Neural cell (in vitro differentiated cells): ENCODE results near the gene CASP2. TPM values are rescaled to one million over a fixed set of nuclear protein-coding genes. Genes with fewer than 3 reads are reported as not detected.

Experiments
- H2AFZ ChIP-seq: fragments of 200-600, 300-800 bp; sonication (generic), shearing (Covaris generic); 2 replicates; pipeline ENCODE4 v1.6.0; 2014; ENCODE audit warnings: low read depth, mild to moderate bottlenecking, antibody characterized with exemption, low read length, moderate library complexity
- H3F3A ChIP-seq: fragments of 200-600 bp; shearing (Covaris generic); 2 replicates; pipeline ENCODE4 v1.6.1; 2016; ENCODE audit warnings: mild to moderate bottlenecking, moderate library complexity, mixed read lengths, antibody characterized with exemption, low read length; ENCODE audit not compliant: insufficient read depth, poor library complexity, severe bottlenecking
- H3K27ac ChIP-seq: fragments of 200-600, 300-800 bp; sonication (generic), shearing (Covaris generic); 2 replicates; pipeline ENCODE4 v1.5.1; 2014; ENCODE audit warnings: mild to moderate bottlenecking, low read length, moderate library complexity
- H3K27me3 ChIP-seq: fragments of 300-800, 200-600 bp; sonication (generic), shearing (Covaris generic); 2 replicates; pipeline ENCODE4 v1.6.0; 2014; ENCODE audit warnings: mild to moderate bottlenecking, low read depth, low read length, moderate library complexity; ENCODE audit not compliant: insufficient read depth
- H3K36me3 ChIP-seq: fragments of 300-800, 200-600 bp; sonication (generic), shearing (Covaris generic); 2 replicates; pipeline ENCODE4 v1.5.1; 2014; ENCODE audit warnings: mild to moderate bottlenecking, antibody characterized with exemption, low read length, moderate library complexity; ENCODE audit not compliant: insufficient read depth
- H3K4me2 ChIP-seq: fragments of 300-800, 200-600 bp; sonication (generic), shearing (Covaris generic); 2 replicates; pipeline ENCODE4 v1.6.0; 2014; ENCODE audit warnings: mild to moderate bottlenecking, low read length
- H3K4me3 ChIP-seq: fragments of 300-800, 200-600 bp; sonication (generic), shearing (Covaris generic); 2 replicates; pipeline ENCODE4 v1.5.1; 2014; ENCODE audit warnings: mild to moderate bottlenecking, low read length, moderate library complexity
- H3K79me2 ChIP-seq: fragments of 200-600 bp; shearing (Covaris generic); replicated peaks from 2 replicates; pipeline ENCODE4 v1.6.0; 2014; ENCODE audit warnings: mild to moderate bottlenecking, low read length, moderate library complexity; ENCODE audit not compliant: insufficient read depth
- H3K9ac ChIP-seq: fragments of 300-800, 200-600 bp; sonication (generic), shearing (Covaris generic); 2 replicates; pipeline ENCODE4 v1.6.1; 2016; ENCODE audit warnings: mild to moderate bottlenecking, low read length, mixed read lengths
- H3K9me2 ChIP-seq: fragments of 200-600 bp; shearing (Covaris generic); 2 replicates; pipeline ENCODE4 v1.6.1; 2016; ENCODE audit warnings: mild to moderate bottlenecking, low read length, mixed read lengths; ENCODE audit not compliant: insufficient read depth
- H3K9me3 ChIP-seq: fragments of 200-600, 300-800 bp; sonication (generic), shearing (Covaris generic); 2 replicates; pipeline ENCODE4 v1.6.1; 2016; ENCODE audit warnings: mild to moderate bottlenecking, mixed run types, low read length, moderate library complexity, mixed read lengths
- H4K20me1 ChIP-seq: fragments of 200-600 bp; shearing (Covaris generic); 2 replicates; pipeline ENCODE4 v1.6.1; 2016; ENCODE audit warnings: mild to moderate bottlenecking, mixed run types; ENCODE audit not compliant: insufficient read depth
- EP300 ChIP-seq: fragments of 450-650 bp; conservative IDR thresholded peaks from 2 replicates; pipeline ENCODE4 v1.6.1; 2014; ENCODE audit warnings: antibody characterized with exemption, mild to moderate bottlenecking, moderate library complexity; ENCODE audit not compliant: poor library complexity, severe bottlenecking
- EZH2 ChIP-seq: fragments of 200-600, 300-800 bp; shearing (Covaris generic), sonication (generic); IDR thresholded peaks from 2 replicates; pipeline ENCODE4 v1.6.1; 2014; ENCODE audit warnings: antibody characterized with exemption, low read length, borderline replicate concordance, mild to moderate bottlenecking; ENCODE audit not compliant: insufficient read depth, poor library complexity, severe bottlenecking
- MXI1 ChIP-seq: fragments of 450-650 bp; conservative IDR thresholded peaks from 2 replicates; pipeline ENCODE4 v1.6.1; 2014; ENCODE audit warnings: antibody characterized with exemption, mild to moderate bottlenecking; ENCODE audit not compliant: poor library complexity, severe bottlenecking
- POLR2AphosphoS5 ChIP-seq: IDR thresholded peaks from 2 replicates; pipeline ENCODE4 v1.6.1; 2012
- RAD21 ChIP-seq: fragments of 450-650 bp; conservative IDR thresholded peaks from 2 replicates; pipeline ENCODE4 v1.6.1; 2014; ENCODE audit warnings: antibody characterized with exemption, mild to moderate bottlenecking, moderate library complexity
- SMC3 ChIP-seq: fragments of 450-650 bp; conservative IDR thresholded peaks from 2 replicates; pipeline ENCODE4 v1.6.1; 2014; ENCODE audit warnings: antibody characterized with exemption, mild to moderate bottlenecking, moderate library complexity; ENCODE audit not compliant: poor library complexity
- TAF1 ChIP-seq: IDR thresholded peaks from 2 replicates; pipeline ENCODE4 v1.6.1; 2012; ENCODE audit warnings: low read depth
- polyA plus RNA-seq: library from polyadenylated mRNA; depleted of rRNA; stranded (reverse); fragments of >200 nt; gene quantifications from 2 replicates; pipeline ENCODE4 v1.2.3, GENCODE V29; 2014
- TF ChIP-seq, protein P1 (sequence below): IDR thresholded peaks from 2 replicates; pipeline ENCODE4 v1.6.1; 2012; ENCODE audit warnings: borderline replicate concordance
- TF ChIP-seq, protein P2 (sequence below): fragments of 450-650 bp; IDR thresholded peaks from 2 replicates; pipeline ENCODE4 v1.5.1; 2014; ENCODE audit warnings: antibody characterized with exemption, mild to moderate bottlenecking, moderate library complexity; ENCODE audit not compliant: poor library complexity, severe bottlenecking

Gene CASP2
- polyA plus RNA-seq, 1 donor from 2014 or later, result 9.0 TPM

DNA sequence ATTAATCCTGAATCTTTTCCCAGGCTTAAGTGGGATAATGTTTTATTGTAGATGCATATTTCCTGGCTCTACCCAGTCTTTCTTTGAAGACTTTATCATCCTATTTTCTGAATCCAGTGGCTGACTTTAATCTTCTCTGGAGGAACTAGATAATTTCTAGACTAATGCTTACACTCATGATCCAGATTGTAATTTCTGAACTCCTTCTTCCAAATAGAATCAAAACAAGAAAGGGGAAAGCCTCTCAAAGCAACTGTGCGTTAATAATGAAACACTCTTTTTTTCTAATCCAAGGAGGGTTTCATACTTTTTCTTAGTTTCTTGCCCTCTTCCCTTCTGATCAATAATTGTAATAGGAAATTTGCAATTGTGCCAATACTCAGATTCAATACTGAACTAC is 16.9 kb upstream of the CASP2 start:
- Histone ChIP-seq H3K9me3 (no peaks in the 10 kb centered on the region), H3K79me2 (no peaks in the 10 kb centered on the region), H3K36me3 (no peaks in the 10 kb centered on the region), H3K27me3 (no peaks in the 10 kb centered on the region), H3K9ac (no peak overlapping the region), H3K4me3 (no peak overlapping the region), H3F3A (no peaks in the 10 kb centered on the region), H3K9me2 (no peaks in the 10 kb centered on the region), H3K4me2 (no peak overlapping the region), H3K27ac (no peak overlapping the region), H2AFZ (no peak overlapping the region), H4K20me1 (no peaks in the 10 kb centered on the region)
- TF ChIP-seq, protein P1, sequence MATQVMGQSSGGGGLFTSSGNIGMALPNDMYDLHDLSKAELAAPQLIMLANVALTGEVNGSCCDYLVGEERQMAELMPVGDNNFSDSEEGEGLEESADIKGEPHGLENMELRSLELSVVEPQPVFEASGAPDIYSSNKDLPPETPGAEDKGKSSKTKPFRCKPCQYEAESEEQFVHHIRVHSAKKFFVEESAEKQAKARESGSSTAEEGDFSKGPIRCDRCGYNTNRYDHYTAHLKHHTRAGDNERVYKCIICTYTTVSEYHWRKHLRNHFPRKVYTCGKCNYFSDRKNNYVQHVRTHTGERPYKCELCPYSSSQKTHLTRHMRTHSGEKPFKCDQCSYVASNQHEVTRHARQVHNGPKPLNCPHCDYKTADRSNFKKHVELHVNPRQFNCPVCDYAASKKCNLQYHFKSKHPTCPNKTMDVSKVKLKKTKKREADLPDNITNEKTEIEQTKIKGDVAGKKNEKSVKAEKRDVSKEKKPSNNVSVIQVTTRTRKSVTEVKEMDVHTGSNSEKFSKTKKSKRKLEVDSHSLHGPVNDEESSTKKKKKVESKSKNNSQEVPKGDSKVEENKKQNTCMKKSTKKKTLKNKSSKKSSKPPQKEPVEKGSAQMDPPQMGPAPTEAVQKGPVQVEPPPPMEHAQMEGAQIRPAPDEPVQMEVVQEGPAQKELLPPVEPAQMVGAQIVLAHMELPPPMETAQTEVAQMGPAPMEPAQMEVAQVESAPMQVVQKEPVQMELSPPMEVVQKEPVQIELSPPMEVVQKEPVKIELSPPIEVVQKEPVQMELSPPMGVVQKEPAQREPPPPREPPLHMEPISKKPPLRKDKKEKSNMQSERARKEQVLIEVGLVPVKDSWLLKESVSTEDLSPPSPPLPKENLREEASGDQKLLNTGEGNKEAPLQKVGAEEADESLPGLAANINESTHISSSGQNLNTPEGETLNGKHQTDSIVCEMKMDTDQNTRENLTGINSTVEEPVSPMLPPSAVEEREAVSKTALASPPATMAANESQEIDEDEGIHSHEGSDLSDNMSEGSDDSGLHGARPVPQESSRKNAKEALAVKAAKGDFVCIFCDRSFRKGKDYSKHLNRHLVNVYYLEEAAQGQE, result no peak
- no peak for TF ChIP-seq MXI1
- TF ChIP-seq RAD21, result no peak
- TF ChIP-seq, protein P2, sequence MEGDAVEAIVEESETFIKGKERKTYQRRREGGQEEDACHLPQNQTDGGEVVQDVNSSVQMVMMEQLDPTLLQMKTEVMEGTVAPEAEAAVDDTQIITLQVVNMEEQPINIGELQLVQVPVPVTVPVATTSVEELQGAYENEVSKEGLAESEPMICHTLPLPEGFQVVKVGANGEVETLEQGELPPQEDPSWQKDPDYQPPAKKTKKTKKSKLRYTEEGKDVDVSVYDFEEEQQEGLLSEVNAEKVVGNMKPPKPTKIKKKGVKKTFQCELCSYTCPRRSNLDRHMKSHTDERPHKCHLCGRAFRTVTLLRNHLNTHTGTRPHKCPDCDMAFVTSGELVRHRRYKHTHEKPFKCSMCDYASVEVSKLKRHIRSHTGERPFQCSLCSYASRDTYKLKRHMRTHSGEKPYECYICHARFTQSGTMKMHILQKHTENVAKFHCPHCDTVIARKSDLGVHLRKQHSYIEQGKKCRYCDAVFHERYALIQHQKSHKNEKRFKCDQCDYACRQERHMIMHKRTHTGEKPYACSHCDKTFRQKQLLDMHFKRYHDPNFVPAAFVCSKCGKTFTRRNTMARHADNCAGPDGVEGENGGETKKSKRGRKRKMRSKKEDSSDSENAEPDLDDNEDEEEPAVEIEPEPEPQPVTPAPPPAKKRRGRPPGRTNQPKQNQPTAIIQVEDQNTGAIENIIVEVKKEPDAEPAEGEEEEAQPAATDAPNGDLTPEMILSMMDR, result no peak
- TF ChIP-seq TAF1, result no peak
- TF ChIP-seq POLR2AphosphoS5, result no peak
- no peak for TF ChIP-seq SMC3
- TF ChIP-seq EP300, result no peak
- no peak for TF ChIP-seq EZH2

DNA sequence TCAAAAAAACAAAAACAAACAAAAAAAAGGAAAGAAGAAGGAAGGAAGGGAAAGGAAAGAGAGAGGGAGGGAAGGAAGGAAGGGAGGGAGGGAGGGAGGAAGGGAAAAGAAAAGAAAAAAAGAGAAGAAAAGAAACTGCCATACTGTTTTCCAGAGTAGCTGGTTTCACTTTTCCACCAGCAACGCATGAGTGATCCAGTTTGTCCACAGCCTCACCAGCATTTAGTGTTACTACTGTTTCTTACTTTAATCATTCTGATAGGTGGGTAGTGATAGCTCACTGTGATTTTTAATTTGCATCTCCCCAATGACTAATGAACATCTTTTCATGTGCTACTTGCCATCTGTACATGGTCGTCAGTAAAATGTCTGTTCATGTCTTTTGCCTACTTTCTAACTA is 15.3 kb upstream of the CASP2 start:
- Histone ChIP-seq H3K9me3 (no peaks in the 10 kb centered on the region), H3K4me3 (no peak overlapping the region), H3K4me2 (no peak overlapping the region), H3K79me2 (no peaks in the 10 kb centered on the region), H3K9ac (no peak overlapping the region), H4K20me1 (no peaks in the 10 kb centered on the region), H3K27me3 (no peaks in the 10 kb centered on the region), H2AFZ (no peak overlapping the region), H3F3A (no peaks in the 10 kb centered on the region), H3K36me3 (no peaks in the 10 kb centered on the region), H3K27ac (no peak overlapping the region), H3K9me2 (no peaks in the 10 kb centered on the region)
- TF ChIP-seq MXI1, result no peak
- TF ChIP-seq, protein P2, result no peak
